ENCODE measurements around the gene ATP1A1.

The ATP1A1 gene

DNA sequence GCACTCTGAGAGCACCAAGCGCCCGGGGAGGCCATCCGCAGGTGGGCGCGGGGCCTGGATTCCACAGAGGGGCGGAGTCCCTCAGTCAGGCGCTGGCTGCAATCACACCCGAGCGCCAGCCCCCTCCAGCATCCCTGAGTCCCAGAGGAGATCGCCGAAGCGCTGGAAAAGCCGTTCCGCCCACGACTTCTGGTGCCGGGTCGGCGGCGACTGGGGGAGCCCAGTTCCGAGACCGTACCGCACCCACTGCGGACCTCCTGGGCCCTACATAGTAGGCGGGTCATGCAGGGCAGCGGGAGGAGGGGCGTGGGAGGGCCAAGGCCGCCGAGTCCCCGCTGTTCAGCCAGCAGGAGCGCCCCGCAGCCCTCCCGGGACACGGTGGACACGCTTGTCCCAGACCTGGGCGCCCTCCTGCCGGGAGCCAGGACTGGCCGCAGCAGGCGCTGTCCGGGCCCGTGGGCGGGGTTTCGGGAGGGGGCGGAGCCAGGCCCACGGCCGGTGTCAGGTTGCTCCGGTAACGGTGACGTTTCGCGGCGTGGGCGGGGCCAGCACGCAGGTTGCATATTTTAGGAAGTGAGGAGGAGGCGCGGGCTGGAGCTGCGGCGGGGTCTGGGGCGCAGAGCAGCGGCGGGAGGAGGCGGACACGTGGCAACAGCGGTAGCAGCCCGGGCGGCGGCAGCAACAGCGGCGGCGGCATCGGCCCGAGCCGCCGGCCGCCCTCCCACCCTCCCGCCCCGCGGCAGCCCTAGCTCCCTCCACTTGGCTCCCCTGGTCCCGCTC lies at the start of gene ATP1A1:
Gene ATP1A1, plus strand, starts transcription at position 594 of the 780 bp plus-strand sequence. CDS start 268 bp downstream, outside the sequence.
- H3K4me3 ChIP-seq (ENCODE audit: low read depth, low read length), result peak within 1 kb of the TSS; percentile 84
- TF ChIP-seq, protein P1, sequence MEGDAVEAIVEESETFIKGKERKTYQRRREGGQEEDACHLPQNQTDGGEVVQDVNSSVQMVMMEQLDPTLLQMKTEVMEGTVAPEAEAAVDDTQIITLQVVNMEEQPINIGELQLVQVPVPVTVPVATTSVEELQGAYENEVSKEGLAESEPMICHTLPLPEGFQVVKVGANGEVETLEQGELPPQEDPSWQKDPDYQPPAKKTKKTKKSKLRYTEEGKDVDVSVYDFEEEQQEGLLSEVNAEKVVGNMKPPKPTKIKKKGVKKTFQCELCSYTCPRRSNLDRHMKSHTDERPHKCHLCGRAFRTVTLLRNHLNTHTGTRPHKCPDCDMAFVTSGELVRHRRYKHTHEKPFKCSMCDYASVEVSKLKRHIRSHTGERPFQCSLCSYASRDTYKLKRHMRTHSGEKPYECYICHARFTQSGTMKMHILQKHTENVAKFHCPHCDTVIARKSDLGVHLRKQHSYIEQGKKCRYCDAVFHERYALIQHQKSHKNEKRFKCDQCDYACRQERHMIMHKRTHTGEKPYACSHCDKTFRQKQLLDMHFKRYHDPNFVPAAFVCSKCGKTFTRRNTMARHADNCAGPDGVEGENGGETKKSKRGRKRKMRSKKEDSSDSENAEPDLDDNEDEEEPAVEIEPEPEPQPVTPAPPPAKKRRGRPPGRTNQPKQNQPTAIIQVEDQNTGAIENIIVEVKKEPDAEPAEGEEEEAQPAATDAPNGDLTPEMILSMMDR (IDR thresholded peaks at IDR 0.05; ENCODE audit: borderline replicate concordance, insufficient read depth, low read depth, low read length), result 0 out of 2 replicates have a peak, but pooled peaks have one; percentile 7

DNA sequence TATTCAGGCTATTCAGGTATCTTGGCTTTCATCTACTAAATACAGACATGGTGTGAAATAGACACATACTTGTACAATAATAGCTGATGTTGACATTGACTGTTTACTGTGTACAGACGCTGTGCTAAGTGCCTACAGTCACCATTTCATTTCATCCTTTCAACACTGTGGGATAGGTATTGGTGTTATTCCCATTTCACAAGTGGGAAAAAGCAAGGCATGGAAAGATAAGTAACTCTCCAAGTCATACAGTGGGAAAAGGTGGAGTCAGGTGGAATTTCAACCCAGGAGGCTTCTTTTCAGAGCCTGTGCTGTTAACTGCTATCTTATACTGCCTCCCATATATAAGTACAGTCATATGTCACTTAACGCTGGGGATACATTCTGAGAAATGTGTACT lies 49.6 kb upstream of the ATP1A1 start:
- H3K4me3 ChIP-seq (ENCODE audit: low read depth, low read length), result no peak overlapping the region
- TF ChIP-seq, protein P1 (IDR thresholded peaks at IDR 0.05; ENCODE audit: borderline replicate concordance, insufficient read depth, low read depth, low read length), result no peak

DNA sequence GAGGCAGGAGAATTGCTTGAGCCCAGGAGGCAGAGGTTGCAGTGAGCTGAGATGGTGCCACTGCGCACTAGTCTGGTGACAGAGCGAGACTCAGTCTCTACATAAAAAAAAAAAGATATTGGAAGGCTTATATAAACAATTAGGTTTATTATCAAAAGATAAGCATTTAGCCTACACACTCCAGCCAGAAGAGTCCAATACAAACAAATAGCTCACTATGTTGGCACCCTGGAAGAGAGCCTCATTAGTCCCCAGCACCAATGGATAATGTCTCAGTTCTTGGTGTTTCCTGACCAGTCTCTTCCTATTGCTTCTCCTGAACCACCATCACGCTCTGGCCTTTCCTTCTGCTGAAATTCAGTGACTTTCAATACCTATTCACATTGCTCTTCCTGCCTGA lies 48.6 kb upstream of the ATP1A1 start:
- TF ChIP-seq, protein P1 (IDR thresholded peaks at IDR 0.05; ENCODE audit: borderline replicate concordance, insufficient read depth, low read depth, low read length), result no peak
- H3K4me3 ChIP-seq (ENCODE audit: low read depth, low read length), result no peak overlapping the region

- no peak overlapping the region for H3K4me3 ChIP-seq (ENCODE audit: low read depth, low read length)
- TF ChIP-seq, protein P1 (IDR thresholded peaks at IDR 0.05; ENCODE audit: borderline replicate concordance, insufficient read depth, low read depth, low read length), result no peak
Measured at GRCh38 chr1:116325104-116325503, 47.9 kb upstream of the ATP1A1 start.

DNA sequence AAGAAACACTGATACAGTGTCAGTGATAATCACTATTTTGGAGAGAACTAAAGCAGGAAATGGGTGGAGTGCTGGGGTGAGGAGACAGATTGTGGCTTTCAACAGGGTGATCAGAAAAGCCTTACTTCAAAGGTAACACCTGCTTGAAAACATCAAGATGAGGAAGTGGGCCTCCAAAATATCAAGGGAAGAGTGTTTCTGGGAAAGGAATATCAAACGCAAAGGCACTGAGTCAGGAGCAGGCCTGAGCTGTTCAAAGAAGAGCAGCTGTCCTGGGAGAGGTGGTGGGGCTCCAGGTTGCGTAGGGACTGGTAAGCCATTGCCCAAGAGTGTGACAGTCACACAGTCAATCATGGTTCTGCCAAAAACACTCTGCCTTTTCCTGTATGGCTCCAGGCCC lies 47.1 kb upstream of the ATP1A1 start:
- no peak overlapping the region for H3K4me3 ChIP-seq (ENCODE audit: low read depth, low read length)
- TF ChIP-seq, protein P1 (IDR thresholded peaks at IDR 0.05; ENCODE audit: borderline replicate concordance, insufficient read depth, low read depth, low read length), result no peak

GRCh38 chr1:116326486-116326885 lies 46.6 kb upstream of the ATP1A1 start:
- H3K4me3 ChIP-seq (ENCODE audit: low read depth, low read length), result no peak overlapping the region
- TF ChIP-seq, protein P1 (IDR thresholded peaks at IDR 0.05; ENCODE audit: borderline replicate concordance, insufficient read depth, low read depth, low read length), result no peak

DNA sequence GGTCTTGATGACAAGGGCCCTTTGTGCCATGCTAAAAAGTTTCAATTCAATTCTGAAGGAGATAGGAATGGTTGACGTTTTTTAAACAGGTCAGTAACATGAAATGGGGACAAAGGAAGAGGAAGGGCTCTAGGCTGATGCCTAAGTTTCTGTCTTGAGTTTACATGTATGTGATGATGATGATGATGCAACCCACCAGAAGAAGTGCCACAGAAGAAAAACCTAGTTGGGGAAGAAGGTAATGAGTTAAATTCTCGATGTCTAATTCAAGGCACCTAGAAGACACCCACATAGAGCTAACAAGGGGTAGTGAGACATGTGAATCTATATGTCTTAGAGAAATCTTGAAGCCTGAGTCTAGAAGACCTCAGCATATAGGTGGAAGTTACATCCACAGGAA lies 44.4 kb upstream of the ATP1A1 start:
- no peak overlapping the region for H3K4me3 ChIP-seq (ENCODE audit: low read depth, low read length)
- TF ChIP-seq, protein P1 (IDR thresholded peaks at IDR 0.05; ENCODE audit: borderline replicate concordance, insufficient read depth, low read depth, low read length), result no peak
